ENCODE data around the gene BRD7.

Gene BRD7

GRCh38 chr16:50390914-50391716 is 22.3 kb upstream of the BRD7 start:
- Histone ChIP-seq H3K4me1 (no peaks in the 10 kb centered on the region), H2AFZ (no peak overlapping the region), H3K27ac (no peak overlapping the region), H3K4me3 (ENCODE audit: low read depth, low read length) (no peak overlapping the region), H3K79me2 (no peaks in the 10 kb centered on the region), H3K4me2 (ENCODE audit: low read length) (no peak overlapping the region), H3K27me3 (ENCODE audit: control insufficient read depth, insufficient read depth, low read length) (no peaks in the 10 kb centered on the region), H3K9ac (no peak overlapping the region), H3K9me3 (ENCODE audit: control insufficient read depth, low read length) (no peaks in the 10 kb centered on the region), H3K36me3 (ENCODE audit: control insufficient read depth, insufficient read depth, low read length) (no peaks in the 10 kb centered on the region)
- TF ChIP-seq CTCF (IDR thresholded peaks at IDR 0.05): no peak

GRCh38 chr16:50390371-50390771 is 21.6 kb upstream of the BRD7 start:
- no peak overlapping the region for H3K4me2 ChIP-seq (ENCODE audit: low read length)
- H3K27ac ChIP-seq: no peak overlapping the region
- no peaks in the 10 kb centered on the region for H3K4me1 ChIP-seq
- H3K36me3 ChIP-seq (ENCODE audit: control insufficient read depth, insufficient read depth, low read length): no peaks in the 10 kb centered on the region
- no peak for TF ChIP-seq CTCF (IDR thresholded peaks at IDR 0.05)
- H3K79me2 ChIP-seq: no peaks in the 10 kb centered on the region
- no peaks in the 10 kb centered on the region for H3K27me3 ChIP-seq (ENCODE audit: control insufficient read depth, insufficient read depth, low read length)
- H3K9ac ChIP-seq: no peak overlapping the region
- no peak overlapping the region for H3K4me3 ChIP-seq (ENCODE audit: low read depth, low read length)
- H3K9me3 ChIP-seq (ENCODE audit: control insufficient read depth, low read length): no peaks in the 10 kb centered on the region
- no peak overlapping the region for H2AFZ ChIP-seq

GRCh38 chr16:50389900-50390299 is 21.1 kb upstream of the BRD7 start:
- Histone ChIP-seq H2AFZ (no peak overlapping the region), H3K9me3 (ENCODE audit: control insufficient read depth, low read length) (no peaks in the 10 kb centered on the region), H3K27ac (no peak overlapping the region), H3K4me3 (ENCODE audit: low read depth, low read length) (no peak overlapping the region), H3K79me2 (no peaks in the 10 kb centered on the region), H3K27me3 (ENCODE audit: control insufficient read depth, insufficient read depth, low read length) (no peaks in the 10 kb centered on the region), H3K4me2 (ENCODE audit: low read length) (no peak overlapping the region), H3K36me3 (ENCODE audit: control insufficient read depth, insufficient read depth, low read length) (no peaks in the 10 kb centered on the region), H3K9ac (no peak overlapping the region), H3K4me1 (no peaks in the 10 kb centered on the region)
- no peak for TF ChIP-seq CTCF (IDR thresholded peaks at IDR 0.05)

GRCh38 chr16:50388496-50388895 is 19.7 kb upstream of the BRD7 start:
- Histone ChIP-seq H3K9me3 (ENCODE audit: control insufficient read depth, low read length) (no peaks in the 10 kb centered on the region), H2AFZ (no peak overlapping the region), H3K4me2 (ENCODE audit: low read length) (no peak overlapping the region), H3K4me3 (ENCODE audit: low read depth, low read length) (no peak overlapping the region), H3K9ac (no peak overlapping the region), H3K36me3 (ENCODE audit: control insufficient read depth, insufficient read depth, low read length) (no peaks in the 10 kb centered on the region), H3K4me1 (no peaks in the 10 kb centered on the region), H3K79me2 (no peaks in the 10 kb centered on the region), H3K27me3 (ENCODE audit: control insufficient read depth, insufficient read depth, low read length) (no peaks in the 10 kb centered on the region), H3K27ac (no peak overlapping the region)
- TF ChIP-seq CTCF (IDR thresholded peaks at IDR 0.05): no peak

GRCh38 chr16:50386774-50387173 is 18.0 kb upstream of the BRD7 start:
- no peak for TF ChIP-seq CTCF (IDR thresholded peaks at IDR 0.05)
- Histone ChIP-seq H3K79me2 (no peaks in the 10 kb centered on the region), H3K9ac (no peak overlapping the region), H3K27ac (no peak overlapping the region), H3K36me3 (ENCODE audit: control insufficient read depth, insufficient read depth, low read length) (no peaks in the 10 kb centered on the region), H2AFZ (no peak overlapping the region), H3K4me3 (ENCODE audit: low read depth, low read length) (no peak overlapping the region), H3K4me1 (no peaks in the 10 kb centered on the region), H3K4me2 (ENCODE audit: low read length) (no peak overlapping the region), H3K9me3 (ENCODE audit: control insufficient read depth, low read length) (no peaks in the 10 kb centered on the region), H3K27me3 (ENCODE audit: control insufficient read depth, insufficient read depth, low read length) (no peaks in the 10 kb centered on the region)
